ENCODE measurements around the gene FGD2.

The FGD2 gene

DNA sequence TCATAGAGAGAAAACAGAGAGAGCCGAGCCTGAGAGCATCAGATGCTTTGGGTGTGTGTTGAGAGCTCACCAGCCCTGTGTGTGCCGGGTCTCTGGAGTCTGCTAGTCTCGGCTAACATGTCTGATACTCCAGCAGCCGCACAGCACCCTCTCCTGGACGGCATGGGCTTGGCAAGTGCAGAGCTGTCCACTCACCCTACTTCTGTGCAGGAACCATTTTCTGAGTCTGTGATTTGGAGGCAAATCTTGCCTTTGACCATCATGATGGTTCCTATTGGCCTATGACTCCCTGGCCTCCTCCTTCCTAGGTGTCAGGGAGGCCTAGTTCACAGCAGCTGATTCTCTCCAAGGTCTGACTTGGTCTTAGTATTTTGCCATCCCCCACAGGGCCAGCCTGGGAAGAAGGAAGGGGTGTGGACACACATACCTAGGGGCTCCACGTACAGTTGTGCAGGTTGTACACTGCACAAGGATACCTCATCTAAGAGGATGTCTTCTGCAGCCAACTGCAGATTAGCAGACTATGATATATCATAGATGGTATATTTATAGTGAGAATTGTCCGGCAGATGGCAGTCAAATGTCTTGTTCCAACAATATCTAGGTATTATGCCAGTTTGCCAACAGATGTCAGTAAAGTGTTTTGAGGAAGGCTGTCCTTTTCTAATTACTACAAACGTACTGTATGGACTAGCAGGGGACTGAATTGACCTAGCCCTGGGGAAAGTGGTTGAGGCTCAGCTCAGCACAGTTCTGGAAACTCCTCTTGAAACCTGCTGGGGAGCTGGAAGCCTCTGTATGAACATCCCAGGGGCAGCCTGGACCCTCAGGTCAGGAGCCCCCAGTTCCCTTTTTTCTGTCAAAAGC, 13.0 kb downstream of the FGD2 start:
- peak; percentile 71 for DNase-seq

DNA sequence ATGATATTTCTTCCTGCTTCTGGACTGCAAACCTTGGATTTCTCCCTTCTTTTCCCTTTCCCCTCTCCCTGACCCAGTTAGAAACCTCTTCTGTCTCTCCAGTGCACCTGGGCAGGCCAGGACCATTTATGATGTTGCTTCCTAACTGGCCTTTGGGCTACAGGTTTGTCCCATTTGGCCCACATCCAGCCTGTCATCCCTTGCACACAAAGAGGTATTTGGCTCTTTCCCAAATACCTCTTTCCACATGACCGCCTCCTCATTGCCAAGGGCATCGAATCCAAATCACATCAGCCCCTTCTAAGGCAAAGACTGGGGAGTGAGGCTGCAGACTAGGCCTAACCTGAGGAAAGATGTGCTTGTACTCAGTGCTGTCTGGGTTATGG, 13.6 kb downstream of the FGD2 start:
- no peak for DNase-seq

DNA sequence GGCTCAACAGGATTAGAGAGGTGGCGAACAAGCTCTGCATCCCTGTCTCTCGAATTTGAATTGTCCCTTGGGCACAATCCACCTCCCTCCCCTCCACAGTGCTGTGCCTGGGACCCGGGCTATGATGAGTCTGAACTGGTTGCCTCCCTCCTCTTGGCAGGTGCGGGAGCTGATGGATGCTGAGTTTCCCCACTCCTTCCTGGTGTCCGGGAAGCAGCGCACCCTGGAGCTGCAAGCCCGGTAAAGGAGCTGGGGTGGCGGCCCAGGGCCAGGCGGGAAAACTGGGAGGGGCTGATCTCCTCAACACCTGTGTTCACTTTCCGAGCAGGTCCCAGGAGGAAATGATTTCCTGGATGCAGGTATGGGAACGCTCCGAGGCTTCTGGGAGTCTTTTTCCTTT, 14.9 kb downstream of the FGD2 start:
- no peak for DNase-seq

DNA sequence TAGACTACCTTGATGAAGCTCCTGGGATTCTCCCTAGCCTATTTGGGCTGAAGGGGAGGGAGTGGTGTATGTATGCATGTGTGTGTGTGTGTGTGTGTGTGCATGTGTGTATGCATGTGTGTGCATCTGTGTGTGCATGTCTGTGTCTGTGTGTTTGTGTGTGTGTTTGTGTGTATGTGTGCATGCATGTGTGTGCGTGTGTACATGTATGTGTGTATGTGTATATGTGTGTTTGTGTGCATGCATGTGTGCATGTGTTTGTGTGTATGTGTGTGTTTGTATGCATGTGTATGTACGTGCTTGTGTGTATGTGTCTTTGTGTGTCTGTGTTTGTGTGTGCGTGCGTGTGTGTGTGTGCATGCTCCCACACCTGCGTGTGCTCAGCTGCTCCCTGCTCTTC, 15.4 kb downstream of the FGD2 start:
- no peak for DNase-seq

DNA sequence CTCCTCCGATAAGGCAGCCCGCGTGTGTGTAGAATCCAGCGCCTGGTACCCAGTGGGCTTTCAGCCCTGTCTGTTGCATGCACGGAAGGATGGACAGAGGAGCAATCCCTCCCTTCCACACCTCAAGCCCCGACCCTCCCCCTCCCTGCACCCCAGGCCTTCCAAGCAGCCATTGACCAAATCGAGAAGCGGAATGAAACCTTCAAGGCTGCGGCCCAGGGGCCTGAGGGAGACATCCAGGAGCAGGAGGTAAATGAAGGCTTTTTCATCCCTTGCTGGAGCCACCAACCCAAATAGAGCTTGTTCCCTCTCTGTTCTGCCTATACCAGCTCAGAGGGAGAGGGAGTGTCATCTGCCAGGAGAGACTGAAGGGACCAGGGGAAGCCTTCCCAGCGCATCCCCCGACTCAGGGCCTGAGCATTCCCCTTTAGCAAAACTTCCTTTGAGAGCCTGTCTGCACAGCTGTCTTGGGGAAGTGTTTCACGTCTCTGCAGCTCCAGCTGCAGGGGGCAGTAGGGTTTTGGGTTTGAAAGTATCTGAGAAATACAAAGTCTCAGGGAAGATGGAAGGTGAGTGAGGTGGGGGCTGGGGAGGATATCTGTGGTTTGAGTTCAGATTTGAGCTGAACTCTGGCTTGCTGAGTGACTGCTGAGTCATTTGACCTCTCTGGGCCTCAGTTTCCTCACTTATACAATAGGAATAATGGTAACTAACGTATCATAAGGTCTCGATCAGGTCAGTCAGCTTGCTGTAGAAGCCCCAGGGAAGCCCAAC, 16.1 kb downstream of the FGD2 start:
- no peak for DNase-seq

DNA sequence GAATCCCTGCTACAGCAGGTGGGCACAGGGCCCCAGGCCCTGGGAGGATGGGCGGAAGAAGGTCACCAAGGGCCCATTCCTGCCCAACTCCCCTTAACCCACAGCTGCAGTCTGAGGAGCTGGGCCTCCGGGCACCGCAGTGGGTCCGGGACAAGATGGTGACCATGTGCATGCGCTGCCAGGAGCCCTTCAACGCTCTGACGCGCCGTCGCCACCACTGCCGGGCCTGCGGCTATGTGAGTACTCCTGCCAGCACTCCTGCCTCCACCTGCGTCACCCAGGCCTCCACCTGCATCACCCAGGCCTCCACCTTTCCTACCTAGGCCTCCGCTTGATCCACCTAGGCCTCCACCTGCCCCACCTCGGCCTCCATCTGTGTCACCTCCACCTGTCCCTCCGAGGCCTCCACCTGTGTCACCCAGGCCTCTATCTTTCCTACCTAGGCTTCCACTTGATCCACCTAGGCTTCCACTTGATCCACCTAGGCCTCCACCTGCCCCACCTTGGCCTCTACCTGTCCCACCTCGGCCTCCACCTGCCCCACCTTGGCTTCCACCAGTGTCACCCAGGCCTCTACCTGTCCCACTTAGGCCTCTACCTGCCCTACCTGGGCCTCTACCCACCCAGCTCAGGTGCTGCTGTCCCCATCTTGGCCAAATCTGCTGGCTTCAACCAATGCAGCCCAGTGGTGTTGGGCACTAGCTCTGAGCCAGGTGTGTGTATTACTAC, 16.8 kb downstream of the FGD2 start:
- DNase-seq = no peak

DNA sequence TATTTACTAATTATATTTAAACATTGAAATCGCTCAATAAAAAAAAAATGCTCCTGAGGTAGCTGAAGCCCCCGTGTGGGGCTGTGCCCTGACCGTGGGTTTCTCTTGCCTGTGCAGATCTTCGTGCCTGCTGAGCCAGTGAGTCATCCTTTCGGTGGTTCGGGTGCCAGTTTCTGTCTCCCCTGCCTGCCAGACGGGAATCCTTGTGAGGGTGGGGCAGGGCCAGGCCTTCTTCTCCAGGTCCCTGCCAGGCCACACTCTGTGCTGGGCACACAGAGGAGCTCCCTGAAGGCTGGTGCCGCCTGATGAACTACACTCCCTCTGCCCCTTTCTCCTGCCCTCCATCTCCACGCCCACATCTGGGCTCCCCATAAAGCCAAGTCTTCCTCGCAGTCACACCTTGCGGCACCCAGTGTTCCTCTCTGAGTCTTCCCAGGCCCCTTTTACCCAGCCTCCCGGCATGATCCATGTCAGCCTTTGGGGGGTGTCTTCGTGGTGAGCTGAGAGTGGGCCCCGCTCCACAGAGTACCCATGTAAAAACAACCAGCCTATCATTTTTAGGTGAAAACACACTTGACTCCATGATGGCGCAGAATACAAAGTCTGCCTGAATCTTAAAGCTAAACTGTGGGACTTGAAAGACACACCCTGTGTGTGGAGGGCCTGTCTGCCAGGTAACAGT, 19.3 kb downstream of the FGD2 start:
- DNase-seq = no peak

DNA sequence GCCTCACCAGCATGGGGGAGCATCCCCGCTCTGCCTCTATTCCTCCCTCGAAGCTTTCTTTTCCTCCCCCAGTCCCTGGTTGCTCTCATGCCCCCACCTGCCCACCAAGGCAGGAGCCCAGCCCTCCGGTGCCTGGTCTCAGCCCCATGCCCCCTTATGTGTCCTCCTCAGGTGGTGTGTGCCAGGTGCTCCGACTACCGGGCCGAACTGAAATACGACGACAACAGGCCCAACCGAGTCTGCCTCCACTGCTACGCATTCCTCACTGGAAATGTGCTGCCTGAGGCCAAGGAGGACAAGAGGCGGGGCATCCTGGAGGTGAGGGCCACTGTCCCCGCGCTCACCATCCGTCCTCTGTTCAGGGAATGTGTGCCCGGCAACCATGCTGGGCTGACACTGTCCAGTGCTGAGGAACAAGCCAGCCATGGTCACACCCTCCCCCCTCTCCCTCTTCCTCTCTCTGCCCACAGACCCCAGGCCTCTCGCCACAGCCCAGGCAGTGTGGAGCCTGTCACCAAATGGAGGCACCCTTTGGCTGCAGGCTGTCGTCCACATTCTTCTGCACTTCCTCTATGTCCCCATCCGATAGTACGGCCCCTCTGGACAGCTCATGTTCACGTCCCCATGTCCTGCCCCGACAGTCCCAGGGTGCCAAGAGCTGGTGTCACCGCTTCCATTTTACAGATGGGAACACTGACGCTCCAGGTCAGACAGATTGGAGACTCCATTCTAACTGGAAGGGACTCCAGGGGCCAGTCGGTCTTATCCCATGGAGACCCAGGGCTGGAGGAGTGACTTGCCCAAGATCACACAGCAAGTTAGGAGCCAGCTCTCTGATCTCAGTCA, 20.4 kb downstream of the FGD2 start:
- no peak for DNase-seq

DNA sequence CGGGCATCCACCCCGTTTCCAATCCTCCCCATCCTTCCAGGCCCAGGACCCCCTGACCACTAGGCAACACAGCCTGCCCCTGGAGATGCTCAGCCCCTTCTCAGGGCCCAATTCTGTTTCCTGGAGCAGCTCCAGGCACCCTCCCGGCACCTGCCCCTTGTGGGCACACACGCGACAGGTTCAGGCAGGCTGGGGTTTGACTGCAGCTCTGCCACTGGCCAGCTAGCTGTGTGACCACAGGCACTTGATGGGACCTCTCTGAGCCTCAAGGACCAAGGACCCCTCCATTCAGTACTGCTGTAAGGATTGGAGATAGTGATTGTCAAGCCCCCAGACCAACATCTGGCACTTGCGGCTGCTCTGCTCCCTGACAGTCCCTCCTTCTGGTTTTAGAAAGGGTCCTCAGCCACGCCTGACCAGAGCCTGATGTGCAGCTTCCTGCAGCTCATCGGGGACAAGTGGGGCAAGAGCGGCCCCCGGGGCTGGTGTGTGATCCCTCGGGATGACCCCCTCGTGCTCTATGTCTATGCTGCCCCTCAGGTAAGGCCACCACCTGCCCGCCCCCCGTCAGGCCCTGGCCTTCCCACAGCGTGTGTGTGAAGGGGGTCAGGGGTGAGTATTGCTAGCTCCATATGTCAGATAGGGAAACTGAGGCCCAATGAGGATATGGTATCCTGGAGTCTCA, 21.7 kb downstream of the FGD2 start:
- DNase-seq = no peak

DNA sequence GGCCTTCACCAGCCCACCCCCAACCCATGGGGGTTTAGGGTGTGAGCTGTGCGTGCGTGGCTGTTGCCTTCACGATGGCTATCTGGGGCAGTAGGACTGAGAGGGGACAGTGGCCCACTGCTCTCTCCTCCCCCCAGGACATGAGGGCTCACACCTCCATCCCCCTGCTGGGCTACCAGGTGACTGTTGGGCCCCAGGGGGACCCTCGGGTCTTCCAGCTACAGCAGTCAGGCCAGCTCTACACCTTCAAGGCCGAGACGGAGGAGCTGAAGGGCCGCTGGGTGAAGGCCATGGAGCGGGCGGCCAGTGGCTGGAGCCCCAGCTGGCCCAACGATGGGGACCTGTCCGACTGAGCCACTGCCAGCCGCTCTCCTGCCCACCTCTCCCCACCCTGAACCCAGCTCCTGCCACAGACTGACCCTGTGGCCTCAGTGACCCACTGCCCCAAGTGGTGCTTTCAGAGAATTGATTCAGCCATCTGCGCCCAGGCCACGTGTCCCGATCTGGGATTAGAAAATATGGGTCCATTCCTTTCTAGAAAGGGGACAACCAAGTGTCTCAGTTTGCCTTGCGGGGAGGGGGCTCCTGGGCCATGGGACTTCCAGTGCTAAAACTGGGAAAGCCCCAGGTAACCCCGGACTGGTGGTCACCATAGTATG, 22.5 kb downstream of the FGD2 start:
- DNase-seq = no peak

DNA sequence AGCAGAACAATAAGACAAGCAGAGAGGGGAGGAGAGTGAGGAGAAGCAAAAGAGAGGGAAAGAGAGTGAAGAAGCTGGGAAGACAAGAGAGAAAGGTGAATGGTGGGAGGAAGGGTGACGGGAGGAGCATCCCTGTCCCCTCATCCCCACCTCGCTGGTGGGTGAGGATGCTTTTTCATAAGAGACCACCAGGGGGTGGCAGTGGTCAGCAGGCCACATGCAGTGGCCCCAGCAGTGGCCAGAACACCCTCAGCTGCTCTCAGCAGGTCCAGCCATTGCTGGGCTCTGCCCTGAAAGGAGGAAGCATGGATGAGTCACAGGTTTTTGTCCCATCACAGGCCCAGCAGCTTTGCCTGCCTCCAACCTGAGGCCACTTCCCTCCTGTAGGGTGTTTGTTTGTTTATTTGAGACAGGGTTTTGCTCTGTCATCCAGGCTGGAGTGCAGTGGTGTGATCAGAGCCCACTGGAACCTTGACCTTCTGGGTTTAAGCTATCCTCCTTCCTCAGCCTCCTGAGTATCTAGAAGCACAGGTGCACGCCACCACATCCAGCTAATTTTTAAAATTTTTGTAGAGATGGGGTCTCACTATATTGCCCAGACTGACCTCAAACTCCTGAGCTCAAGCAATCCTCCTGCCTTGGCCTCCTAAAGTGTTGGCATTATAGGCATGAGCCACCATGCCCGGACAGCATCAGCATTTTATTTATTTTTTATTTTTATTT, 24.0 kb downstream of the FGD2 start:
- DNase-seq = no peak

DNA sequence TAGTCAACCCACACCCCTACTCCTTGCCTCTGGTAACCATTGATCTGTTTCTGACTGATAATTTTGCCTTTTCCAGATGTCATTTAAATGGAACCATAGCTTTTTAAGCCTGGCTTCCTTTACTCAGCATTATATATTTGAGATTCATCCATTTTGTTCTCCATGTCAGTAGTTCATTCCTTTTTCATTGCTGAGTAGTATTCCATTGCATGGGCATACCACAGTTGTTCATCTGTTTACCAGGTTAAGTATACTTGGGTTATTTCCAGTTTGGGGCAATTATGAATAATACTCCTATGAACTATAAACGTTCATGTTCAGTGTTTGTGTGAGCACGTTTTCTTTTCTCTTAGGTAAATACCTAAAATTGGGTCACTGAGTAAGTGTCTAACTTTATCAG, 25.1 kb downstream of the FGD2 start:
- DNase-seq = no peak

DNA sequence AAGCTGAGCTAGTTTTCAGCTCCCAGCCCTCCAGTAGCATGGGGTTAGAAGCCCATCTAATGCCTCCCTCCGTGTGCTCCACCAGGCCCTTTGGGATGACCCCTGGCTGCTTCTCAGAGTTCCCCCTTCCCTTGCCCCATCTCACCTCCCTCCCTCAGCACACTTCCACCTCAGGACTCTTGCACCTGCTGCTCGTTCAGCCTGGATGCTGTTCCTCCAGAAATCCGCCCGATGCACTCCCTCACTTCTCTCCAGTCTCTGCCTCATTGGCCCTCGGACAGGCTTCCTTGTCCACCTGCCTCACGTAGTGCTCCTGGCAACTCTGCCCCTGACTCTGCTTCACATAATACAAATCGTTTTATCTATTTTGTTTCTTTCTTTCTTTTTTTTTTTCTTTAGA, 26.8 kb downstream of the FGD2 start:
- no peak for DNase-seq

DNA sequence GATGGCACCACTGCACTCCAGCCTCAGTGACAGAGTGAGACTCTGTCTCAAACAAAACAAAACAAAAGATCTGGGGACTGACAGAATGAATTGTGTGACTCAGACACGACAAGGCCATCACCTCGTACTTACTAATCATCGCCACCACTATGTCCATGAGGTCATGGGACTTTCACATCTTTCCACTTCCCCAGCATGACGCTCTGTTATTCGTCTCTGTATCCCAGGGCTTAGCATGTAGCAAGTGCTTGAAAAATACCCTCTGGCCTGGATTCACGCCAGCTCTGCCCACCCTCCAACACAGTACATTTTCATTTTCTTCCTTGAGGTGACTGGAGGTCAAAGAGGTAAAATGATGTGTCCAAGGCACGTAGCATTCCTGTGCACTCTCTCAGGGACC, 27.8 kb downstream of the FGD2 start:
- DNase-seq = no peak

DNA sequence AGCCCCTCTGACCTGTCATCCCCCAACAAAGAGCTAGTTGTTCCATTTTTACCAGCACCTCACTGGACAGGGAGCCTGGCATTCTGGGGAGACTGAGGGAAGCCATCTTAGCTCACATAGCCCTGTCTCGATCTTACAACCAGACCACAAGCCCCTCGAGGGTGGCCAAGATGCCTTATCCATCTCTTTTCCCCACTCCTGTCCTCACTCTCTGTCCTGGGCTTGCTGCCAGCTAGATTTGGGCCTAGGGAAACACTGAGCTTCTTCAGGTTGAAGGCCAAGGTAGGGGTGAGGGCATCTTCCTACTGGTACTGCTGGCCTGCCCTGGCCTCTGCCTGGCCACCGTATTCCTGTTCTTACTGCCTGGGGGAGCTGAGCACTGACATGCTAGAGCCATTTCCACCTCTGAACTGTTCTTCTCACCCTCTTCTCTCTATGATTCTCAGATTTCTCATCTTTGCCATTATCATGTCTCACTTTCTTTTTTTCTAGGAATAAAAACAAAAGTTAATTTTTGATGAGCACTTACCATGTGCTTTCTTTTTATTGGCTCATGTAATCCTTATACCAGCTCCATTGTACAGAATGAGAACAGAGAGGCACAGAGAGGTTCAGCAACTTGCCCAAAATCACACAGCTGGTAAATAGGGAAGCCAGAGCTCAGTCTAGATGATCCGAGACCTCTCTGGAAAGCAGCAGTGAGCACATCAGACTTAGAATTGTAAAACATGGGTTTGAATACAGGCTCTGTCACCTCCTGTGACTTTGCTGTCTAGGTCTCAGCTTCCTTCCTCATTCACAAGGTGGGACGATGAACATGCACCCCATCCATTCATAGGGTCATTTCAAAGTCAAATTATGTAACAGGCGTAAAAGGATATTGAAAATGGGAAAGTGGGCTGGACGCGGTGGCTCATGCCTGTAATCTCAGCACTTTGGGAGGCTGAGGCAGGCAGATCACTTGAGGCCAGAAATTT, 28.7 kb downstream of the FGD2 start:
- DNase-seq = no peak

DNA sequence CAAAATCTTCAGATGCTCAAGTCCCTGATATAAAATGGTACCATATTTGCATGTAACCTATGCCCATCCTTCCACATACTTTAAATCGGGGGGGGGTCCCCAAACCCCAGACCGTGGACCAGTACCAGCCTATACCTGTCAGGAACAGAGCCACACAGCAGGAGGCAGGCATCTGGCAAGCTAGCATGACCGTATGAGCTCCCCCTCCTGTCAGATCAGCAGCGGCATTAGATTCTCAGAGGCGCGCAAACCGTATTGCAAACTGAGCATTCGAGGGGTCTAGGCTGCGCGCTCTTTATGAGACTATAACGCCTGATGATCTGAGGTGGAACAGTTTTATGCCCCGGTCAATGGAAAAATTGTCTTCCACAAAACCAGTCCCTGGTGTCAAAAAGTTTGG, 30.7 kb downstream of the FGD2 start:
- no peak for DNase-seq

DNA sequence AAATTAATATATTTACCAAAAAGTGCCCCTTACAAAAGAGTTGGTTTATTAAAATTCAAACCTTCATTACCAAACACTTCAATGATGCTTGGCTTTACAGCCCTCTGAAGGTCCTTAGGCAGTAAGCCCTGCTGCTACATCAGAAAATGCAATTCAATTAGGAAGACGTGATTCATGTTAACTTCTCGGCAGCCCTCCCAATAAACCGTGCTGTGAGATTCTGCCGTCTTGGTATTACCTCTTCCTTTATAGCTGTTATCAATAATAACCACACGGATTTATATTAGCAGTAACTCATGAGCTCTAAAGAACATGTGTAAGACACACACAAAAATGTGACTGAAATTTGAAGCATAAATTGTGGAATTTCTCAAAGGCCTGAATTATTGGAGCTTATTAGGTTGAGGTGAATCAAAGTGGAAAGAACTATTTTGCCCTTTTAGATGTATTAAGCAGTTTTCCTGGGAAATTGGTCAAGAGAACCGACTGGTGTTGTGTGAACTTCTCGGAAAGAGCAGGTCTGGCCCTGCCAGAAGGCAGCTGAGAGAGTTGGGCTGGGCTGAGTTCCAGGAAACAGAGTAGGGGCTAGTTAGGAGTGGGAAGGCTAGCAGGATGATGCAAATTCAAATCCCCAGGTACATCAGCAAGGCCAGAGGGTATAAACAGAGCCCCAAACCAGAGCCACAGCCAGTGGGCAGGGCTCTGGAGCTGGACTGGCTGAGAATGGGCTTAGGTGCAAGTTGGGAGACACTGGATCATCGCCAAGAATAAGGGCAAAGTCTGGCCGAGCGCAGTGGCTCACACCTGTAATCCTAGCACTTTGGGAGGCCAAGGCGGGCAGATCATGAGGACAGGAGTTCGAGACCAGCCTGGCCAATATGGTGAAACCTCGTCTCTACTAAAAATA, 33.1 kb downstream of the FGD2 start:
- DNase-seq = no peak

Measured in right kidney (tissue), 1 donor.